Spinal cord (tissue), 10 donors: ENCODE measurements around the gene CCDC136. TPM values are rescaled to one million over a fixed set of nuclear protein-coding genes. Genes with fewer than 3 reads are reported as not detected.

Experiments used
- DNase-seq, 6 donors: peaks; one replicate each; pipeline versions ENCODE4 v3.0.0 to v3.0.0-alpha.2; 2013 to 2015; ENCODE audit warnings: low spot score in 6 of 6, low read depth in 4 of 6
- H3K27ac ChIP-seq: one replicate; pipeline ENCODE4 v1.5.1; 2013; ENCODE audit warnings: low read depth, low read length, control low read depth
- H3K27me3 ChIP-seq: one replicate; pipeline ENCODE4 v1.6.1; 2013; ENCODE audit warnings: low read length; ENCODE audit not compliant: control insufficient read depth, insufficient read depth
- H3K36me3 ChIP-seq: one replicate; pipeline ENCODE4 v1.6.1; 2013; ENCODE audit warnings: low read length; ENCODE audit not compliant: control insufficient read depth, insufficient read depth
- H3K4me1 ChIP-seq: one replicate; pipeline ENCODE4 v1.6.1; 2013; ENCODE audit warnings: low read length; ENCODE audit not compliant: control insufficient read depth, insufficient read depth
- H3K4me3 ChIP-seq: one replicate; pipeline ENCODE4 v1.5.1; 2013; ENCODE audit warnings: low read depth, low read length, control low read depth
- H3K9me3 ChIP-seq: one replicate; pipeline ENCODE4 v1.6.1; 2013; ENCODE audit warnings: low read length; ENCODE audit not compliant: control insufficient read depth, insufficient read depth
- WGBS: methylation state at CpG from one replicate; pipeline ENCODE4 v1.1.5; 2013; ENCODE audit warnings: missing lambda C conversion rate; ENCODE audit not compliant: insufficient coverage; 5-methylcytosine and 5-hydroxymethylcytosine counted together
- polyA plus RNA-seq, 2 donors: library from polyadenylated mRNA; unstranded; fragments of 120-200 nt; gene quantifications; one replicate each; pipeline ENCODE4 v1.2.1, GENCODE V29; 2013; ENCODE audit not compliant: insufficient read length in 2 of 2
- total RNA-seq, 2 donors: library from RNA; depleted of rRNA in 1 of 2; stranded (reverse); fragments of 120-200 nt in 1 of 2; fragments of >200 nt in 1 of 2; gene quantifications; one replicate each; pipeline versions ENCODE4 v1.2.3 to v1.2.4, GENCODE V29; 2013 to 2014
- donor health status: healthy.

CCDC136 gene
- total and polyA plus RNA-seq, 4 donors = 53.9 to 220 (median 130) TPM

- DNase-seq = no peak
- WGBS = 97% methylated on average over 3 of the region's 4 CpGs
- Histone ChIP-seq H3K4me3 (no peak within 1 kb of the TSS), H3K9me3 (no peaks in the 10 kb centered on the region), H3K36me3 (peaks cover 8% of the 10 kb centered on the region), H3K27me3 (no peaks in the 10 kb centered on the region), H3K27ac (no peak within 1 kb of the TSS), H3K4me1 (no peaks in the 10 kb centered on the region)
Measured at GRCh38 chr7:128775744-128776474, 15.9 kb upstream of the CCDC136 start, which contains the start of gene OPN1SW. TSS of gene OPN1SW (minus strand) at chr7:128775794. CDS start at chr7:128775781, 13 bp downstream.

- Histone ChIP-seq H3K4me3 (no peak overlapping the region), H3K36me3 (peaks cover 8% of the 10 kb centered on the region), H3K9me3 (no peaks in the 10 kb centered on the region), H3K4me1 (no peaks in the 10 kb centered on the region), H3K27me3 (no peaks in the 10 kb centered on the region), H3K27ac (no peak overlapping the region)
- no peak for DNase-seq
- no CpG with 5 or more reads among the region's 5 CpGs for WGBS
Measured at GRCh38 chr7:128777156-128778123, 14.3 kb upstream of the CCDC136 start.

DNA sequence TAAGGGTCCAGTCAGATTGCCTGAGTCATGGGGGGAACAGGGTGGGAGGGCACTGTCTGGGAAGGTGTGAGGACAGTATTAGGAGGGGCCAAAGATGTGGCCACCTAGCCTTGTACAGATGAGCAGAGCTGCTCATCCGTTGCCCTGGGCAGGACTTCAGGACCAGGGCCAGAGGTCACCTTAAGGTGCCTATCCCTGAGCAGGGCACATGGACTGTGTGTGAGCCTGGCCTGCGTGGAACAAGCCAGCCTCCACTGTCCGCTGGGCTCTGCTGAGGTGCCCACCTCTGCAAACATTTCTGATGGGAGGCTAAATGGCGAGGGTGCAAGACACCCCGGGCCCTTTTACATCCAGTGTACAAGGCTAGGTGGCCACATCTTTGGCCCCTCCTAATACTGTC, 12.8 kb upstream of the CCDC136 start:
- Histone ChIP-seq H3K36me3 (peaks cover 4% of the 10 kb centered on the region), H3K9me3 (no peaks in the 10 kb centered on the region), H3K27me3 (no peaks in the 10 kb centered on the region), H3K4me3 (no peak overlapping the region), H3K4me1 (peaks cover 9% of the 10 kb centered on the region), H3K27ac (no peak overlapping the region)
- 92% methylated on average over 5 of the region's 5 CpGs for WGBS
- DNase-seq = no peak

- no peaks in the 10 kb centered on the region for H3K36me3 ChIP-seq
- H3K27me3 ChIP-seq = no peaks in the 10 kb centered on the region
- no peak overlapping the region for H3K27ac ChIP-seq
- peaks cover 9% of the 10 kb centered on the region for H3K4me1 ChIP-seq
- H3K9me3 ChIP-seq = no peaks in the 10 kb centered on the region
- WGBS = 87% methylated on average over 3 of the region's 5 CpGs
- no peak overlapping the region for H3K4me3 ChIP-seq
- no peak for DNase-seq
Measured at GRCh38 chr7:128781126-128781525, 10.6 kb upstream of the CCDC136 start.

- WGBS = 86% methylated on average over 1 of the region's 3 CpGs
- H3K4me1 ChIP-seq = peaks cover 9% of the 10 kb centered on the region
- H3K4me3 ChIP-seq = no peak overlapping the region
- no peaks in the 10 kb centered on the region for H3K36me3 ChIP-seq
- H3K27me3 ChIP-seq = no peaks in the 10 kb centered on the region
- no peak for DNase-seq
- no peaks in the 10 kb centered on the region for H3K9me3 ChIP-seq
- H3K27ac ChIP-seq = no peak overlapping the region
Measured at GRCh38 chr7:128781851-128782250, 9.9 kb upstream of the CCDC136 start.

- H3K27ac ChIP-seq = no peak overlapping the region
- peak in 4 of 6 donors; percentile 28 to 78 (median 56) for DNase-seq
- peaks cover 9% of the 10 kb centered on the region for H3K4me1 ChIP-seq
- no peaks in the 10 kb centered on the region for H3K27me3 ChIP-seq
- 24% methylated on average over 11 of the region's 15 CpGs for WGBS
- H3K4me3 ChIP-seq = no peak overlapping the region
- H3K9me3 ChIP-seq = no peaks in the 10 kb centered on the region
- H3K36me3 ChIP-seq = no peaks in the 10 kb centered on the region
Measured at GRCh38 chr7:128783143-128783861, 8.5 kb upstream of the CCDC136 start.

- Histone ChIP-seq H3K4me3 (no peak overlapping the region), H3K27ac (no peak overlapping the region), H3K27me3 (no peaks in the 10 kb centered on the region), H3K9me3 (no peaks in the 10 kb centered on the region), H3K36me3 (no peaks in the 10 kb centered on the region), H3K4me1 (peaks cover 16% of the 10 kb centered on the region)
- DNase-seq = no peak
- 93% methylated on average over 2 of the region's 3 CpGs for WGBS
Measured at GRCh38 chr7:128785738-128786137, 6.0 kb upstream of the CCDC136 start.

- H3K36me3 ChIP-seq = no peaks in the 10 kb centered on the region
- H3K27ac ChIP-seq = no peak overlapping the region
- WGBS = 71% methylated on average over 8 of the region's 9 CpGs
- no peak for DNase-seq
- H3K4me1 ChIP-seq = peaks cover 30% of the 10 kb centered on the region
- no peaks in the 10 kb centered on the region for H3K27me3 ChIP-seq
- H3K9me3 ChIP-seq = no peaks in the 10 kb centered on the region
- H3K4me3 ChIP-seq = no peak overlapping the region
Measured at GRCh38 chr7:128788446-128789412, 3.0 kb upstream of the CCDC136 start.
